Stimulated activated CD4-positive, alpha-beta T cell treated with anti-CD3 and anti-CD28 coated beads, TNF-alpha, amount 100 ng/mL, for 48 hours (primary cell): ENCODE results near the gene ABCA13.
"Not testable (repeated sequence)": the region's sequence is repeated elsewhere in the genome, so short reads cannot be mapped to it uniquely, and the experiment has no call there.

Experiments
- DNase-seq, 3 donors: peaks; one replicate each; pipeline ENCODE4 v3.0.0-alpha.2; 2020; ENCODE audit warnings: low read depth in 3 of 3

The ABCA13 gene

DNA sequence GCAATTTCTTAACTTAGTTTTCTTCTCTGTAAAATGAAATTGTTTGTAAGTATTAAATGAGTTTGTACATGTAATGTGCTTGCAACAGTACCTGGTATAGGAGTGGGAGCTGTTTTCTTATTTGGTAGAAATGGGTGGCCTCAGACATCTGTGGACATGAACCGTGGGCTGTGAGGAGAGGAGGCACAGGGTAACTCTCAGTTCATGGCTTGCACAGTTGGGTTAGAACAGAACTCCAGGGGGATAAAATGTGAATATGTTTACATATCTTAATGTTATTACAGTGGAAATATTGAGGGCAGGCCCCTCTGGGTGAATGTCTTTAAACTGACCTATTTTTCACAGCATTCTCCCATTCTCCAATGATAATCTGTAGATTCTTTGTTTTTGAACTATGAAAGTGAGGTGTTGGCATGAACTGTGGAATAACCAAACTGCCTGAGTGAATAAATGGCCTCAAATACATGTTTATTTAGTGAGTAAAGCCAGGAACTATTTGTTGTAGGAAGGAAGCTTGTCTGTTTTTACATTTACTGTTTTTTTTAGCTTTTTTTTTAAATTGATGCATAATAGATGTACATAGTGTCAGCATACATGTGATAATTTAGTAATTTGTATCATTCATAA, 2.6 kb downstream of the ABCA13 start:
- DNase-seq, result no peak

DNA sequence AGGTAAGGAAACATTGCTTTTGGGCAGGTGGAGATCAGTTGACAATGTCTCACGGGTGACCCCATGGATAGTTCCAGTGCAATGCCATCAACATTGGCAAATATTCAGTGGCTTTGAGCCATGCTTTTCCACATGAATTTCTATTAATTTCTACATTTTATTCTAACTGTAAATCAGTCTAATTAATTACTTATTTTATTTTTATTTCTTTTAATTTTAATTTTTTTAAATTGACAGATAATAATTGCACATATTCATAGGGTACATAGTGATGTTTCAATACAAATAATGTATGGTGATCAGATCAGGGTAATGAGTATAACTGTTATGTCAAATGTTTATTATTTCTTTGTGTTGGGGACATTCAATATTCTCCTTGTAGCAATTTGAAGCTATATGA, 3.8 kb downstream of the ABCA13 start:
- no peak for DNase-seq

DNA sequence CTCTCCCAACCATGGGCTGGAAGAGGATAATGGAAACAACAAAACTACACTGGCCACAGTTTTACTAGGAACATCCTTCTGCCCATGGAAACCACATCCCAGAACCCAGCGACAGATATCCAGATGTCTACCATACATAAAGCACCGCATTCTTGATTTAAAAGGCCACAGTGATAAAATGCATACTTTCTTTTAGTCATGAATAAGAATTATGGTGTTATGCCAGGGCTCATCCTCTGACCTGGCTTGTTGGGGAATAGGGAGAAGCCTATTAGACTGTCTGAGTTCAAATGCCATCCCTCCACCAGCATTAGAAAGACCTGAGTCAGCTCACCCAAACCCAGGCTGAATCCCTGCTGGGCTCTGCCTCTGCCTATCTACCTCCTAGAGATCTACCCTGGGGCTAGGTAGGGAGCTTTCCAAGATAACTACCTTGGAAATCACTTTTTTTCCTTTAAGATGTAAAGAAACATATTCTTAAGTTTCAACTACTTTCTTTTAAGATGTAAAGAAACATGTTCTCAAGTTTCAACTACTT, 5.2 kb downstream of the ABCA13 start:
- DNase-seq, result no peak

DNA sequence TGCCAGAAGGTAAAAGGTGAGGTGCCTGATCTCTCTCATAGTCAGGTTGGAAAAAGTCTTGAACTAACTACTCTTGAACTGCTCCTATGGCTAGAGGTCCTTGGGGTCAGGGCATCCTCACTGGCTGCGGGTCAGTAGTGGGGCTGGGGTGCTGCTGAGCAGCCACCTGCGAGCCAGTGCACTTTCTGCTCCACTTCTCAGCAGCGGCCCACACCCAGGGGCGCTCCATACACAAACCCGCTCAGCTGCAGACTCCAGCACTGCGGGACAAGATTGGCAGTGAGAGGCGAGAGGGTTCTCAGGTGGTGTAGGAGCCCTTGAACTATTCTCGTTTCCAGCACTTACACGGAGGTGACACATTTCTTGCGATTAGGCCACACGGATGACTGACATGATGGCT, 6.0 kb downstream of the ABCA13 start:
- DNase-seq, result no peak

DNA sequence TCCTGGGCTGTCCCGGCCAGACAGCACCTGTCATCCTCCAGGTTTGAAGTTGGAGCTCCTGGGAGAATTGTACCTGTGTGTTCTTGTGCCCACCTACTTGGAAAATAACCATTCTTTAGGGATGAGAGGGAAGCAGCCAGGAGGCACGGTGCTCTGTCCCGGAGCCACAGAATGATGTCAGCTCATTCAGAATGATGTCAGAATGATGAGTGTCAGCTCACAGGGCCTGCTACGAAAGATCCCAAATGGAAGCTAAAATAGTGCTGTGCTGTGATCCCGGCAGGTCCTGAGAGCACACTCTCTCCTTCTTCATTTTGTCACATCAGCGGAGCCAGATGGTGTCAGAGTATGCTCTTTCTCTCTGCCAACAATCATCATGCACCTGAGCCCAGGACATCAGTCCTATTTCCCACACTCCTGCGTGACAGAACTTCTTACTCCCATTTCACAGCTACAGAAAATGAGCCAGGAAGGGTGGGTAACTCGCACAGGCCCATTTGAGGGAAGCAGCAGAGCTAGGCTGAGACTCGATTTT, 8.3 kb downstream of the ABCA13 start:
- no peak for DNase-seq

DNA sequence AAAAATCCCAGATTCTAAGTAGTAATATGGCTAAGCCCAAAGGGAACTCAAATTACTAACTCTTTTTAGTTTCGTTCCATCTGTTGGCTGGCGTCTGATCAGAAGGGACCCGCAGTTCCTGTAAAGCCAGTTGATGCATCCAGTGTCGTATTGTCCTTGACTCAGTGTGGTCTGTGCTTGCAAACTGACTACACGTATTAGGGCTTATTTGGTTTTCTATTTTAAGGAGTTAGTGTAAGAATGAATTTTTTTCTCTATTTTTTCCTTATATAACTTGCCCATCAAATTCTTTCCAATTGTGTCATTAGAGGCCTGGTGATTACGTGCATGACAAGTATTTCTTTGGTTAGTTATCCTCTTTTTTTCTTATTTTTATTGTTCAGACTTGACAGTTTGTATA, 9.7 kb downstream of the ABCA13 start:
- DNase-seq, result no peak

DNA sequence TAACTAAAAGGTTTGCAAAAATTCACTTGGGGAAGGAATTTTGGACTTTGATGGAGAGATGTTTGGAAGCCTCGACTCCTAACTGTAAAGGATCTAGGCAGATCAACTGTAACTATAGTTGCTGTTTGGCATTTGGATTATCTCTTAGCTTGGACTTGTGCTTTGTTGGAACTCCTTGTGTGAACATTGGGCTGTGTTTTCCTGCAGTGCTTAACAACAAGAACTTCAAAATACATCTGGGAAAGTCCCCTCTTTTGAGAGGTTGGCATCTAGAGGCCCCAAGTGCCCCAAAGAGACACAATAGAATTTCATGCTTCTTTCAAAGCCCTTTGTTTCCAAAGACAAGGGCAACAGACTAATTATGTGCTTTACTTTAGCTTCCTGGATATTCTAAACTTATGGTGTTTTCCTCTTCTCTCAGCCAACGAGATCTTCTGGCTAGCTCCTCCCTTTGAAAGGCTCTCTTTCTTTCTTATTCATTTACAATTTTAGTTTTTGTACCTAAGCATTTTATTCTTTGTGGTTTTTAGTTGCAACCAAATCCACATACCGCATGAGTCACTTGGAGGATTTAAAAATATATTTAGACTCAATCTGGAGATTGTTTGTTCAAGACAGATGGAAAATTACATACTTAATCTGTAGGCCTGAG, 11.6 kb downstream of the ABCA13 start:
- DNase-seq, result no peak

DNA sequence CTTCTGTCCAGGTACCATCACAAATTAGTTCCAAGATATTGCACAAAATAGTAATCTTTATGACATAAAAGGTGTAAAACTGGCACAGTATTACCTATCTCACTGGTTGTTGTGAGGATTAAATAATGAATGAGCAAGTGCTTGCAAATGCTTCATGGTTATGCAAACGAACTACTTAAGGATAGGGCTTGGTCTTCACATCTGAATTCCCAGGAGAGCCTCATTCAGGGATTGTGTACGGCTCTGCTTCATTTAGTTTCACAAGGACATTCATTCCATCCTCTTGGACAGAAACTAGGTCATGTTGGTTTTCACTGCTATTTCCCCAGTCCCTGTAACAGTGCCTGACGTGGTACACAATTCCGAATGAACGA, 12.1 kb downstream of the ABCA13 start:
- no peak for DNase-seq

DNA sequence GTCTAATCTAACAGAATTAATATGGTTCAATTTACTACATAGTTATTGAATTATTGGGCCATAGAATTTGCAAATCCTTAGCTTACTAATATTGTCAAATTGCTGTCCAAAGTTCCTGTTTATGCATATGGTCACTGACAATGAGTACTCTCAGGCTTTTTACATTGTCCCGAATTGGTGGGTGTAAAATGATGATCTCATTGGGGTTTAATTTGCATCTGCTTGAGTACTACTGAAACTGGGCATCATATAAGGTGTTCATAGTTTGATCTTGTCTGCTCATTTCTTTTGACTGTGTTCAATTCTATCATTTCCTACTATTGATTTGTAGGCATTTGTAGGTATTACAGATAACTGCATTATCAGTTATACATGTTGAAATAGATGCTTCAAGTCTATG, 12.7 kb downstream of the ABCA13 start:
- no peak for DNase-seq

DNA sequence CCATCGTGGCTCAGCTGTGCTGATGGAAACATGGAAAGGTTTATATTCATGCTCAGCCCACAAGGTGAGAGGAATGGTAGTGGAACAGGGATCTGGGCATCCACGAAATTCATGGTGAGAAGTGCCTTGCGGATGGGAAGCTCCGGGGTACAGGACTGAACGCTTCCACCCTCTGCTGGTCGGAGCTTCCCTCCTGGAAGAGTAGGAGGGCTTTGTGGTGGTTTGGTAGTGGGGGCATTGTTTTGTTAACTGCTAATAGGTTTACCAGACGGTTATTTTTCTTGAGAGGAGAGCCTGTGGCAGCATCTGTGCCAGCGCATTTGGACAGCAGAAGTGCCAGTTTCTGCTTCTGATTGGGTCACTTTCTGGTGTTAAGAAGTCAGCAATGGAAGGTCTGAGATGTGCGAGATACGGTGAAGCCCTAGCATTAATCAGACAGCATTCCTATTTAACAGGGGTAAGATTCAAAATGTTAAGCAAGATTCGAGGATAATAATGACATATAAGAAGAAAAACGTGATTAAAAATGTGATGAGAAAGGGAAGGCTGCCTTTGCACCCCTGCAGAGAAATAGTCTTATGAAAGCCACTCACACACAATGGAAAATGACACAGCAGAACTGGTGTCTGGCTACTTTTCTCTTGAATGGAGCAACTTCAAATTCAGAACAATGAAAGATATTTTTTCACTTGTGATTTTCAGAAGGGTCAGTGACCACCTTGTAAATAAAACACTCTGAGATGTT, 17.7 kb downstream of the ABCA13 start:
- DNase-seq, result no peak

DNA sequence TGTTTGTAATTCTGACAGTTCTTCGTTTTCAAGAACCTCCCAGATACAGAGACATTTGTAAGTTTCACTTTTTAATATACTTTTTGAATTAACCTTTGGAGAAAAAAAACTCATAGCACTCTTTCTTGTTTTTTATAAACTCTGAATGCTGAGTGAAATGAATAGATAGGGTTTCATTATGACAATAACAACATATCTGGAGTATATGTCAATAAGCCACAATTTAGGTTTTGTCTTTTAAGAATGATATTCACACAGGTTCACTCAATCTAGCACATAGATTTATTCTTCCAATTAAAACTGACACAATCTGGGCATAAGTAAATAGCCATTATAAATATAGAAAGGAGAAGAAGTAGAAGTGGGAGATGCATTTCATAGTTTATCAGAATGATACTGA, 21.7 kb downstream of the ABCA13 start:
- no peak for DNase-seq

DNA sequence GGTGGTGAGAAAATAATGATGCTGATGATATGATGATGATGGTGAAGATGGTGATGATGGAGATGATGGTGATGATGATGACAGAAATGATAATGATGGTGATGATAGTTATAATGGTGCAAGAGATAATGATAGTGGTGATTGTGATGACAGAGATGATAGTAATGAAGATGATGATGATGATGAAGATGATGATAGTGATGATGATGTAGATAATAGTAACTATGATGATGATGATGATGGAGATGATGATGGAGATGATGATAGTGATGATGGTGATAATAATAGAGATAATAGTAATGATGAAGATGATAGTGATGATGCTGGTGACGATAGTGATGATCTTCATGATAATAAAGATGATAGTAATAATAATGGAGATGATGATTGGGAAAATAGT, 22.2 kb downstream of the ABCA13 start:
- no peak for DNase-seq

DNA sequence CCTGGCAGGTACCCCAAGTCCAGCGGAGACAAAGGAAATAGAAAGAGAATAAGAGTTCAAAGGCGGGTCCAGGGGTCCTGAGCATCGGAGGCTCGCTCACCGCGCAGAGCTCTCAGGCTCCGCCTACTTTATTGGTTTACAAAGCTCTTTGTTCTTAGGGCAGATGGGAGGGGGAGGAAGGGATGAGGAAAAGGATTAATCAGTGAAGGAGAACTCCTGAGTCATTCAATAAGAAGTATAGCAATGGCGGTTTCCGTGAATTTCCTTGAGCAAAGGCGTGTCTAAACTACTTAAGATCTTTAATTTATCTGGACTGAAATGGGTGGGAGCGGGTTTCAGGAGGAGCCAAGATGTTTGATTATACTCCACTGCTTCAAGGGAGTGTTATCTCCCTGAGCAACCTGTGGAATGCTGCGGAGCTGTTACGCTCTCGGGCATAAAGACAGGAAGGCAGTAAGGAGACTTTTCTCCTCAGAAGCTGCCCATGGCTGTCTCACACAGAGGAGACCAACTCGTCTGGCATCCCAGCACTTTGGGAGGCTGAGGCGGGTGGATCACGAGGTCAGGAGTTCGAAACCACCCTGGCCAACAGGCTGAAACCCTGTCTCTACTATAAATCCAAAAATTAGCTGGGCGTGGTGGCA, 29.8 kb downstream of the ABCA13 start:
- DNase-seq, result not testable (repeated sequence)

DNA sequence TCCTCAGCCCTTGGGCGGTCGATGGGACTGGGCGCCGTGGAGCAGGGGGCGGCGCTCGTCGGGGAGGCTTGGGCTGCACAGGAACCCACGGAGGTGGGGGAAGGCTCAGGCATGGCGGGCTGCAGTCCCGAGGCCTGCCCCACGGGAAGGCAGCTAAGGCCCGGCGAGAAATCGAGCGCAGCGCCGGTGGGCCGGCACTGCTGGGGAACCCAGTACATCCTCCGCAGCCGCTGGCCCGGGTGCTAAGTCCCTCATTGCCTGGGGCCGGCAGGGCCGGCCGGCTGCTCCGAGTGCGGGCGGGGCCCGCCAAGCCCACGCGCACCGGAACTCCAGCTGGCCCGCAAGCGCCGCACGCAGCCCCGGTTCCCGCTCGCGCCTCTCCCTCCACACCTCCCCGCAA, 31.7 kb downstream of the ABCA13 start:
- DNase-seq, result not testable (repeated sequence)

DNA sequence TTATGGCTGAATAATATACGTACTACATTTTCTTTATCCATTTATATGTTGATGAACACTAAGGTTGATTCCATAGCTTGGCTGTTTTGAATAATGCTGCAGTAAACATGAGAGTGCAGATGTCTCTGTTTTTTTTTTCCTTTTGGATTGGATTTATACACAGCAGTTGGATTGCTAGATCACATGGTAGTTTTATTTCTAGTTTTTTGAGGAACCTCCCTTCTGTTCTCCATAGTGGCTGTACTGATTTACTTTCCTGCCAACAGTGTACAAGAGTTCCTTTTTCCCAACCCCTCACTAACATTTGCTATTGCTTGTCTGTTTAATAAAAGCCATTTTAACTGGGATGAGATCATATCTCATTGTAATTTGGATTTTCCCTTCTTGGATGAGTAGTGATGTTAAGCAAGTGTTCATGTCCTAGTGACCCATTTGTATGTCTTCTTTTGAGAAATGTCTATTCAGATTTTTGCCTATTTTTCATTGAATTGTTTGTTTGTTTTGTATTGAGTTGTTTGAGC, 36.0 kb downstream of the ABCA13 start:
- no peak for DNase-seq

DNA sequence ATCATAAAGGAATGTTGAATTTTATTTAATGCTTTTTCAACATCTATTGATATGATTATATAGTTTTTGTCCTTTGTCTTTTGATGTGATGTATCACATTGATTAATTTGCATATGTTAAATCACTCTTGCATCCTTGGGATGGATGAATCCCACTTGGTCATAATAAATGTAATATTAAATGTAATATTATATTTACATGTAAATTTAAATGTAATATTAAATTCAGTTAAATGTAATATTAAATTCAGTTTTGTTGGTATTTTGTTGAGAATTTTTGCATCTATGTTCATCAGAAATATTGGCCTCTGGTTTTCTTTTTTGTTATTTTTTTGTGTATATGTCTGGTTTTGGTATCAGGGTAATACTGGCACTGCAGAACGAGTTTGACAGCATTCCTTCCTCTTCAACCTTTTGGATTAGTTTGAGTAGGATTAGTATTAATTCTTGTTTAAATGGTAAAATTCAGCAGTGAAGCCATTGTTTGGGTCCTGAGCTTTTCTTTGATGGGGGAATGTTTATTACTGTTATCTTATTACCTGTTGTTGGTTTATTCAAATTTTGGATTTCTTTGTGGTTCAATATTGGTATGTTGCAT, 37.8 kb downstream of the ABCA13 start:
- no peak for DNase-seq

DNA sequence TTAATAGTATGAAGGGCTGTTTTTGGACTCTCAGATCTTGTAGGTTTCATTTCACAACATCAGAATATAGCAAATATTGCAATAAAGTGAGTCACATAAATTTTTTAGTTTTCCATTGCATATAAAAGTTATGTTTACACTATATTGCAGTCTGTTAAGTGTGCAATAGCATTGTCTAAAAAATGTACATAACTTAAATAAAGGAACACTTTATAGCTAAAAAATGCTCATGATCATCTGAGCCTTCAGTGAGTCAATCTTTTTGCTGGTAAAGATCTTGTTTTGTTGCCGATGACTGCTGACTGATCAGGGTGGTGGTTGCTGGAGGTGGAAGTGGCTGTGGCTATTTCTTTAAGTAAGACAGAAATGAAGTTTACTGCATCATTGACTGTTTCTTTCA, 42.0 kb downstream of the ABCA13 start:
- DNase-seq, result no peak

DNA sequence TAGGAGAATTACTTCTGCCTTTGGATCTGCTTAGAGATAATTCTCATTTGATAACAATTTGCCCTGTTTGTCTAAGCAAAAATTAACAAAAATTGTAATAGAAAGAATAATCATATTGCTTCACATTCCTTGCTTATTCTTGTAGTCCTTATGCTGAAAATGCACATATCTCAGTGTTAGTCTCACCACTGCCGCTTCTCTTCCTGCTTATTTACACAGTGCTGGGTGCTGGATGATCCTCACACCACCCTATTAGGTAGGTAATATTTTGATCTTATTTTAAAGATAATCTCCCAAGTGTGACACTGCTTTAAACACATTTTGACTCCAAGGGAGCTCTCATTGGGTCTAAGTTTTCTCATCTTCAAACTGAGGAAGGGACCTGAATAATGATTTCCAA, 46.0 kb downstream of the ABCA13 start:
- DNase-seq, result no peak

DNA sequence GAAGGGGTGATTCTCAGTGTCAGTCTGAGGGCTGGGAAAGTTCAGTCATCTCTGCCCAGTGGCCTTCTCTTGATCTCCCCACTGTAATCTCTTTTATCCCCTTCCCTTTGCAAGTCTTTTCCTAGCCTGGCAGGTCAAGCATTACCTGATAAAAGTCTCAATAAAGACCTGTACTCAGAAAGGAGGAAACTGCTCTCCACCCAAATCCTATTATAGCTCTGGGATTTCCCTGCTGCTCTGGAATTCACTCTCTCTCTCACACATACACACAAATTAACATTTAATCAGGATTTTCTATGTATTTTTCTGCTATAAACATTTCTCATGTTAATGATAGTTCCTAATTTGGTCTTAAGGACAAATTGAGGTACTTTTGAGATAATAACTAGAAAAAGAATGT, 46.5 kb downstream of the ABCA13 start:
- no peak for DNase-seq

DNA sequence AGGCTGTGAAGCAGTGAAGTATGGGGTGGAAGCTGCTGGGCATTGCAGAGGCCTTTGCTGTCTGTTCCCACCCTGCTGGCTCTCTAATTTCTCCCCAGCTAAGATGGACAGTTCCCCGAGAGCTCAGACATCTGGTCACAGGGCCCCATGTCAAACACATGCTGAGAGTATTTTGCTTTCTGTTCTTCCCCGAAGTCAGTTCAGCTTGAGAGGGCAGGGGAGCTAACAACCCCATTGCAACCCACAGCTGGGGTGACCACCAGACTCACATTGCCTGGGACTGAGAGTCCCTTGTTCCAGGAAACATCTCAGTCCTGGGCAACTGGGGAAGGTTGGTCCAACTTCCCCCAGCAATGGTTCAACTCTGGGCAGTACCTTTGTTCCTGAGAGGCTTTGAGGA, 52.8 kb downstream of the ABCA13 start:
- no peak for DNase-seq

DNA sequence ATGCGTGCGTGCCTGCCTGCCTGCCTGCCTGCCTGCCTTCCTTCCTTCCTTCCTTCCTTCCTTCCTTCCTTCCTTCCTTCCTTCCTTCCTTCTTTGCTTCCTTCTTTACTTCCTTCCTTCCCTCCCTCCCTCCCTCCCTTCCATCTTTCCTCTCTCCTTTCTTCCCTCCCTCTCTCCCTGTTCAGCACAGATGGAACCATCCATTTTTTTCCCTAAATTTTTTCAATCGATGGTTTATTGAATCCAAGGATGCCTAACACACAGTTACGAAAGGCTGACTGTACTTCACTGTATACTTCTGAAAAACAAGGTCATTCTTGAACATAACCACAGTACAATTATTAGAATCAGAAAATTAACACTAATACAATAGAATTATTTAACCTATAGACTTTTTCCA, 53.8 kb downstream of the ABCA13 start:
- DNase-seq, result no peak

DNA sequence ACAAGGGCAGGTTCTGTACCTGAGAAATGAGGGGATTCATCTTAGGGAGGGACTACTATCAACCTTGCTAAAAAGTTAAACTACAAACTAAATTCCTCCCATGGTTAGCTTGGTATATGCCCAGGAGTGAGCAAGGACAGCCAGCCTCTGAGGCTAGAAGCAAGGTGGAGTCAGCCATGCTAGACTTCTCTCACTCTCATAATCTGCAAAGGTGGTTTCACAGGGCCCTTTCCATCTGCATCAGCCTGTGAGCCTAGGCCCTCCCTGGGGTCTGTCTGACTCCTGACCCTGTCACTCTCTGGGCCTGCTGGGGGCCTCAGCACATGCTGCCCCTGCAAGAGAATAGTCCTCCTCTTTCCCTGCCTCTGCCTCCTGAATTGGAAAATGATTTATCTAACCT, 66.1 kb downstream of the ABCA13 start:
- no peak for DNase-seq
